Activated naive CD4-positive, alpha-beta T cell (primary cell): ENCODE results near the gene SBSN.

Experiments used
- DNase-seq, 4 experiments: peaks; one replicate each; lab custom pipeline; 2025; lab: John Stamatoyannopoulos, UW

The SBSN gene

GRCh38 chr19:35554076-35554475 lies 26.0 kb upstream of the SBSN start:
- DNase-seq = no peak

GRCh38 chr19:35553385-35554000 lies 25.4 kb upstream of the SBSN start:
- DNase-seq = no peak

- no peak for DNase-seq
Observed at GRCh38 chr19:35552534-35553384, 24.6 kb upstream of the SBSN start.

GRCh38 chr19:35551091-35551810 lies 23.1 kb upstream of the SBSN start:
- no peak for DNase-seq

GRCh38 chr19:35549879-35550523 lies 21.9 kb upstream of the SBSN start:
- DNase-seq = no peak

GRCh38 chr19:35549174-35549788 lies 21.2 kb upstream of the SBSN start:
- DNase-seq = peak in 2 of 4 experiments; percentile 16 to 25

GRCh38 chr19:35546532-35546931 lies 18.4 kb upstream of the SBSN start:
- DNase-seq = no peak

GRCh38 chr19:35545855-35546381 lies 17.8 kb upstream of the SBSN start:
- peak in 2 of 4 experiments; percentile 18 to 31 for DNase-seq

- DNase-seq = peak; percentile 34 to 61 (median 37)
Observed at GRCh38 chr19:35545001-35545854, 17.1 kb upstream of the SBSN start, which contains the start of gene TMEM147. TSS of gene TMEM147 (plus strand) at chr19:35545626. CDS start at chr19:35545740, 114 bp downstream.

- no peak for DNase-seq
Observed at GRCh38 chr19:35544110-35544802, 16.1 kb upstream of the SBSN start.

- no peak for DNase-seq
Observed at GRCh38 chr19:35543280-35544109, 15.4 kb upstream of the SBSN start.

GRCh38 chr19:35542209-35542608 lies 14.1 kb upstream of the SBSN start:
- no peak for DNase-seq

GRCh38 chr19:35540356-35540927 lies 12.3 kb upstream of the SBSN start:
- DNase-seq = no peak

- DNase-seq = no peak
Observed at GRCh38 chr19:35539850-35540249, 11.7 kb upstream of the SBSN start.

- no peak for DNase-seq
Observed at GRCh38 chr19:35539314-35539713, 11.2 kb upstream of the SBSN start.

GRCh38 chr19:35534803-35535480 lies 6.8 kb upstream of the SBSN start:
- DNase-seq = no peak

- peak in 2 of 4 experiments; percentile 26 to 36 for DNase-seq
Observed at GRCh38 chr19:35533822-35534392, 5.8 kb upstream of the SBSN start.
